Measurements from ENCODE around the gene IGF2R.

IGF2R gene

GRCh38 chr6:160041608-160042007, 72.7 kb downstream of the IGF2R start:
- no peaks in the 10 kb centered on the region for H3K4me1 ChIP-seq (ENCODE audit: control insufficient read depth, insufficient read depth, low read length, poor library complexity, severe bottlenecking)
- no peak for DNase-seq
- no peak overlapping the region for H3K27ac ChIP-seq (ENCODE audit: insufficient read depth, low read length, poor library complexity, severe bottlenecking)
- H3K4me3 ChIP-seq (ENCODE audit: insufficient read depth, low read depth, low read length, poor library complexity, severe bottlenecking): no peak overlapping the region
- no peaks in the 10 kb centered on the region for H3K27me3 ChIP-seq (replicated peaks; ENCODE audit: control insufficient read depth, insufficient read depth, low read length, poor library complexity, severe bottlenecking)
- H3K36me3 ChIP-seq (ENCODE audit: control insufficient read depth, insufficient read depth, low read length): peaks cover 56% of the 10 kb centered on the region
- H3K9me3 ChIP-seq (ENCODE audit: control insufficient read depth, low read length): no peaks in the 10 kb centered on the region

DNA sequence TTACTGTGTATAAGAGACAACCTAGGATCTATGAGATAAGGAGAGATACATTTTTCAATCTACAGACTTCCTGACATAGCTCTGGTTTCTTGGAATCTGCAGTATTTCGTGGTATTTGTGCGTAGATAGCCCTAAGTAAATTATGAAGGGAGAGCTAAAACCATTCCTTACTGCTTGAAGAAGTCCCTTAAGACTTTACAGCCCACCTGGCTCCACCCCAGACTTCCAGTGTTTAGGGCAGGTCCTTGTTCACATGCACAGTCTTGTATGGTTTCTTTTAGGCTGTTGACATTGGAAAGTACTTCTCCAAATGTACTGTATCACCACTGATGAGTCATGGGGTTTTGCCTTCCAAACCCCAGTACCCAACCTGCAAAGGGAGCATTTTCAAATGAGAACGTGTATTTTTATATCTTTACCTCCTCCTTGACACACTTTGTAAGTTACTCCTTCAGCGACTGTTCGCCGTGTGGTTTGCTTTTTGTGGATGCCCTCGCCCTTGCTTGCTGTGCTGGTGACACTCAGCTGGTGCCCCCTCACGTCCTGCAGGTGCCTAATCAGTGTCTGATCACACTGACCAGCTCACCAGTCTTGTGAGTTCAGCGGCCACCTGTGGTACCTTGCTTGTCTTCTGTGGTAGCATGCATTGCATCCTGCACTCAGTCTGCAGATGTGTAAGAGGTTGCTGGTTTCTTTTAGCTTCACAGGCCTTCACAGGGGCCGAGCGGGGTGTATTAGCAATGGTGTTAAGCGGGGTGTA, 73.3 kb downstream of the IGF2R start:
- DNase-seq: no peak
- Histone ChIP-seq H3K36me3 (ENCODE audit: control insufficient read depth, insufficient read depth, low read length) (peaks cover 62% of the 10 kb centered on the region), H3K27ac (ENCODE audit: insufficient read depth, low read length, poor library complexity, severe bottlenecking) (no peak overlapping the region), H3K4me1 (ENCODE audit: control insufficient read depth, insufficient read depth, low read length, poor library complexity, severe bottlenecking) (no peaks in the 10 kb centered on the region), H3K9me3 (ENCODE audit: control insufficient read depth, low read length) (no peaks in the 10 kb centered on the region), H3K27me3 (replicated peaks; ENCODE audit: control insufficient read depth, insufficient read depth, low read length, poor library complexity, severe bottlenecking) (no peaks in the 10 kb centered on the region), H3K4me3 (ENCODE audit: insufficient read depth, low read depth, low read length, poor library complexity, severe bottlenecking) (no peak overlapping the region)

GRCh38 chr6:160042788-160043301, 74.0 kb downstream of the IGF2R start:
- H3K27me3 ChIP-seq (replicated peaks; ENCODE audit: control insufficient read depth, insufficient read depth, low read length, poor library complexity, severe bottlenecking): no peaks in the 10 kb centered on the region
- H3K9me3 ChIP-seq (ENCODE audit: control insufficient read depth, low read length): no peaks in the 10 kb centered on the region
- H3K4me1 ChIP-seq (ENCODE audit: control insufficient read depth, insufficient read depth, low read length, poor library complexity, severe bottlenecking): no peaks in the 10 kb centered on the region
- no peak overlapping the region for H3K4me3 ChIP-seq (ENCODE audit: insufficient read depth, low read depth, low read length, poor library complexity, severe bottlenecking)
- peaks cover 69% of the 10 kb centered on the region for H3K36me3 ChIP-seq (ENCODE audit: control insufficient read depth, insufficient read depth, low read length)
- no peak overlapping the region for H3K27ac ChIP-seq (ENCODE audit: insufficient read depth, low read length, poor library complexity, severe bottlenecking)
- DNase-seq: no peak

GRCh38 chr6:160043784-160044183, 74.9 kb downstream of the IGF2R start:
- Histone ChIP-seq H3K4me3 (ENCODE audit: insufficient read depth, low read depth, low read length, poor library complexity, severe bottlenecking) (no peak overlapping the region), H3K27ac (ENCODE audit: insufficient read depth, low read length, poor library complexity, severe bottlenecking) (no peak overlapping the region), H3K4me1 (ENCODE audit: control insufficient read depth, insufficient read depth, low read length, poor library complexity, severe bottlenecking) (no peaks in the 10 kb centered on the region), H3K27me3 (replicated peaks; ENCODE audit: control insufficient read depth, insufficient read depth, low read length, poor library complexity, severe bottlenecking) (no peaks in the 10 kb centered on the region), H3K36me3 (ENCODE audit: control insufficient read depth, insufficient read depth, low read length) (peaks cover 77% of the 10 kb centered on the region), H3K9me3 (ENCODE audit: control insufficient read depth, low read length) (no peaks in the 10 kb centered on the region)
- DNase-seq: no peak

- DNase-seq: no peak
- no peaks in the 10 kb centered on the region for H3K4me1 ChIP-seq (ENCODE audit: control insufficient read depth, insufficient read depth, low read length, poor library complexity, severe bottlenecking)
- no peak overlapping the region for H3K27ac ChIP-seq (ENCODE audit: insufficient read depth, low read length, poor library complexity, severe bottlenecking)
- H3K36me3 ChIP-seq (ENCODE audit: control insufficient read depth, insufficient read depth, low read length): peaks cover 86% of the 10 kb centered on the region
- H3K9me3 ChIP-seq (ENCODE audit: control insufficient read depth, low read length): no peaks in the 10 kb centered on the region
- H3K4me3 ChIP-seq (ENCODE audit: insufficient read depth, low read depth, low read length, poor library complexity, severe bottlenecking): no peak overlapping the region
- no peaks in the 10 kb centered on the region for H3K27me3 ChIP-seq (replicated peaks; ENCODE audit: control insufficient read depth, insufficient read depth, low read length, poor library complexity, severe bottlenecking)
These were observed 75.8 kb downstream of the IGF2R start for GRCh38 chr6:160044687-160045086.

DNA sequence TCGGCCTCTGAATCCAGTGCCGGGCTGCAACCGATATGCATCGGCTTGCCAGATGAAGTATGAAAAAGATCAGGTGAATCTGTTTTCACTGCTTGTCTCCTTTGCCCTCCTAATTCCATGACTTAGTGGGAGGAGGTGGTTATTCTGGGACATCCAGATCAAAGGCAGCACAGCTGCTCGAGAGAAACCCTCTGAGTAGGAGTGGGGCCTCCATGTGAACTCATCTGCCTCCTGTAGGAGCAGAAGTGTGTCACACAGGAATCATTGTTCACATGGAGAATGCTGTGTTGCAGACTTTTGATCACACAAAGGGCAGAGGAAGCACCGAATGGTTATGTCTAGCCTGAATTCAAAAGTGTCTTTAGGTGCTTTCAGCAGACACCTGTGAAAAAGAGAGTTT, 79.6 kb downstream of the IGF2R start:
- Histone ChIP-seq H3K27ac (ENCODE audit: insufficient read depth, low read length, poor library complexity, severe bottlenecking) (no peak overlapping the region), H3K27me3 (replicated peaks; ENCODE audit: control insufficient read depth, insufficient read depth, low read length, poor library complexity, severe bottlenecking) (no peaks in the 10 kb centered on the region), H3K4me3 (ENCODE audit: insufficient read depth, low read depth, low read length, poor library complexity, severe bottlenecking) (no peak overlapping the region), H3K4me1 (ENCODE audit: control insufficient read depth, insufficient read depth, low read length, poor library complexity, severe bottlenecking) (no peaks in the 10 kb centered on the region), H3K36me3 (ENCODE audit: control insufficient read depth, insufficient read depth, low read length) (peaks cover 72% of the 10 kb centered on the region), H3K9me3 (ENCODE audit: control insufficient read depth, low read length) (no peaks in the 10 kb centered on the region)
- DNase-seq: no peak

GRCh38 chr6:160049346-160049745, 80.5 kb downstream of the IGF2R start:
- Histone ChIP-seq H3K4me3 (ENCODE audit: insufficient read depth, low read depth, low read length, poor library complexity, severe bottlenecking) (no peak overlapping the region), H3K9me3 (ENCODE audit: control insufficient read depth, low read length) (no peaks in the 10 kb centered on the region), H3K27me3 (replicated peaks; ENCODE audit: control insufficient read depth, insufficient read depth, low read length, poor library complexity, severe bottlenecking) (no peaks in the 10 kb centered on the region), H3K36me3 (ENCODE audit: control insufficient read depth, insufficient read depth, low read length) (peaks cover 72% of the 10 kb centered on the region), H3K4me1 (ENCODE audit: control insufficient read depth, insufficient read depth, low read length, poor library complexity, severe bottlenecking) (no peaks in the 10 kb centered on the region), H3K27ac (ENCODE audit: insufficient read depth, low read length, poor library complexity, severe bottlenecking) (no peak overlapping the region)
- DNase-seq: no peak

DNA sequence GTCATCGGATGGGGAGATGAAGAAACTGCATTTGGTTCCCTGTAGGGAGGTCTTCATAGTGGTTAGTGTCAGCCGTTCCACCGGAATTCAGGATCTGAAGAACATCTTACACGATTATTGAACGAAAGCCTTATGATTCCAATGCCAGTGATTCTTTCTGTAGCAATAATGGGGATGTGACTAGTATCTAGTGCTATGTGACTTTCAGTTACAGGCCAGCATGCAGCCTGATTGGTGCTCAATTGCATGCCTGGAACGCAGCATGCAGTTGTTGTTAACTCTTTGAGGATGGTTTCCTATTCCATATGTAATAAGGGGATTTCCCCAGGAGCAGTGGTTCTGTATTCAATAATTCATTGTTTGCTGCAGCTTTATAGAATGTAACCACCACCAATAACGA, 81.1 kb downstream of the IGF2R start:
- no peaks in the 10 kb centered on the region for H3K9me3 ChIP-seq (ENCODE audit: control insufficient read depth, low read length)
- H3K4me1 ChIP-seq (ENCODE audit: control insufficient read depth, insufficient read depth, low read length, poor library complexity, severe bottlenecking): no peaks in the 10 kb centered on the region
- no peaks in the 10 kb centered on the region for H3K27me3 ChIP-seq (replicated peaks; ENCODE audit: control insufficient read depth, insufficient read depth, low read length, poor library complexity, severe bottlenecking)
- H3K4me3 ChIP-seq (ENCODE audit: insufficient read depth, low read depth, low read length, poor library complexity, severe bottlenecking): no peak overlapping the region
- H3K27ac ChIP-seq (ENCODE audit: insufficient read depth, low read length, poor library complexity, severe bottlenecking): no peak overlapping the region
- DNase-seq: no peak
- peaks cover 73% of the 10 kb centered on the region for H3K36me3 ChIP-seq (ENCODE audit: control insufficient read depth, insufficient read depth, low read length)

DNA sequence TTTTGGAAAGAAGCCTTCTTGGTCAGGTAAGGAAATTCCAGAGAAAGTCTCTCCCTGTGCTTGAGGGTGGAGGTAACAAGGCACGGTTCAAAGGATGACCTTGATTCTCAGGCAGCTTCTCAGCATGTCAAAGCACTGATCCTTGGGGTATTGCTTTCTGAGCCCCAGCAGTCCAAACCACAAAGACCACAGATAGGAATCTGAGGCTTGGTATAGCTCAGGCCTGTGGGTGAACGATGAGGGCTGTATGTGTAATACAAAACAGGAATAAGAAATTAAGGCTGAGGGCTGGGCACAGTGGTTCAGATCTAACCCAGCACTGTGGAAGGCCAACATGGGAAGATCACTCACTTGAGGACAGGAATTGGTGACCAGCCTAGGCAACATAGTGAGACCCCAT, 82.5 kb downstream of the IGF2R start:
- Histone ChIP-seq H3K36me3 (ENCODE audit: control insufficient read depth, insufficient read depth, low read length) (peaks cover 73% of the 10 kb centered on the region), H3K4me1 (ENCODE audit: control insufficient read depth, insufficient read depth, low read length, poor library complexity, severe bottlenecking) (no peaks in the 10 kb centered on the region), H3K4me3 (ENCODE audit: insufficient read depth, low read depth, low read length, poor library complexity, severe bottlenecking) (no peak overlapping the region), H3K27me3 (replicated peaks; ENCODE audit: control insufficient read depth, insufficient read depth, low read length, poor library complexity, severe bottlenecking) (no peaks in the 10 kb centered on the region), H3K9me3 (ENCODE audit: control insufficient read depth, low read length) (no peaks in the 10 kb centered on the region), H3K27ac (ENCODE audit: insufficient read depth, low read length, poor library complexity, severe bottlenecking) (no peak overlapping the region)
- no peak for DNase-seq

DNA sequence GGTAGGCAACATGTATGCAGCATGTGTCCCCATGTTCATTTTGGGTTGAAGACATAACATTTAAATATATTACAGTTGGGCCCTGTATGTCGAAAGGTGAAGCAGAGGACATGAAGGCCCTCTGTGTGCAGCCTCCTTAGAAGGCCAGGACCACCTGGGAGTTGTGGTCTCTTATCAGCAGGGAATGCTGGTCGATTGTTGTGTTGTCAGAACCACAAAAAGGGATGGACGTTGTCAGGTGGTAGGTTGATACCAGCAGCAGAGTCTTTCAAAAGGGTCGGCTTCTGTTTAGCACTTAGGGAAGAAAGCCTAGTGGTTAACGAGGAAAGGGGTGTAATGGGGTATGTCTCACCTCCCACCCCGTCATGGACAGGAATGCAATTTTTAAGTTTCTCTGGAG, 85.4 kb downstream of the IGF2R start:
- Histone ChIP-seq H3K4me3 (ENCODE audit: insufficient read depth, low read depth, low read length, poor library complexity, severe bottlenecking) (no peak overlapping the region), H3K4me1 (ENCODE audit: control insufficient read depth, insufficient read depth, low read length, poor library complexity, severe bottlenecking) (no peaks in the 10 kb centered on the region), H3K36me3 (ENCODE audit: control insufficient read depth, insufficient read depth, low read length) (peaks cover 71% of the 10 kb centered on the region), H3K27me3 (replicated peaks; ENCODE audit: control insufficient read depth, insufficient read depth, low read length, poor library complexity, severe bottlenecking) (no peaks in the 10 kb centered on the region), H3K9me3 (ENCODE audit: control insufficient read depth, low read length) (no peaks in the 10 kb centered on the region), H3K27ac (ENCODE audit: insufficient read depth, low read length, poor library complexity, severe bottlenecking) (no peak overlapping the region)
- no peak for DNase-seq
